Measurements from ENCODE around the gene OPRM1. TPM values are rescaled to one million over a fixed set of nuclear protein-coding genes. Genes with fewer than 3 reads are reported as not detected.

Gene OPRM1
- total and polyA plus RNA-seq, 2 of the 8 experiments (the other 6 are each of a cell fraction or from before 2014, with no cell fraction given) = not detected

GRCh38 chr6:154123155-154123956 is 84.3 kb downstream of the OPRM1 start:
- TF ChIP-seq RAD21 (IDR thresholded peaks at IDR 0.05 in 1 of 2, conservative IDR thresholded peaks at IDR 0.05 in 1 of 2; ENCODE audit: low read depth in 2 of 2, low read length in 2 of 2) (no peak), GABPA (IDR thresholded peaks at IDR 0.05; ENCODE audit: borderline replicate concordance, insufficient read depth, low read length) (no peak), EGR1 (IDR thresholded peaks at IDR 0.05; ENCODE audit: borderline replicate concordance, low read depth, low read length) (no peak), ATF3 (IDR thresholded peaks at IDR 0.05; ENCODE audit: insufficient read depth, low read depth, low read length) (no peak), RBBP5 (IDR thresholded peaks at IDR 0.05; ENCODE audit: borderline replicate concordance, low read depth, low read length) (no peak), ATF2 (IDR thresholded peaks at IDR 0.05; ENCODE audit: low read length) (no peak), ZNF274 (IDR thresholded peaks at IDR 0.05; ENCODE audit: borderline replicate concordance, extremely low read depth, low read length) (no peak), POLR2A (IDR thresholded peaks at IDR 0.05; ENCODE audit: control extremely low read depth in 1 of 2, low read depth in 2 of 2, low read length in 2 of 2) (no peak)
- Histone ChIP-seq H3K23me2 (ENCODE audit: low read depth, low read length) (no peaks in the 10 kb centered on the region), H3K4me1 (replicated peaks in 1 of 4; ENCODE audit: control insufficient read depth in 3 of 4, insufficient read depth in 4 of 4, low read length in 3 of 4) (peaks cover 0 to 2% (median 0%) of the 10 kb centered on the region in 4 experiments; a peak in 2 of 7 replicates), H4K5ac (ENCODE audit: insufficient read length, low read depth, low read length) (no peak overlapping the region), H3K23ac (ENCODE audit: insufficient read length) (no peak overlapping the region), H2BK12ac (ENCODE audit: low read depth, low read length) (no peak overlapping the region), H2AK5ac (ENCODE audit: low read depth, low read length) (no peak overlapping the region), H4K91ac (replicated peaks; ENCODE audit: insufficient read length, low read length) (no peak overlapping the region), H3K9ac (replicated peaks in 1 of 4; ENCODE audit: extremely low read depth in 1 of 4, low read depth in 3 of 4, low read length in 3 of 4) (no peak overlapping the region), H2AFZ (ENCODE audit: low read length) (no peak overlapping the region), H3K9me3 (ENCODE audit: insufficient read depth in 2 of 2, low read depth in 1 of 2, low read length in 1 of 2) (no peaks in the 10 kb centered on the region), H2BK120ac (replicated peaks; ENCODE audit: low read depth, low read length) (no peak overlapping the region), H3K27me3 (replicated peaks in 1 of 4; ENCODE audit: control insufficient read depth in 3 of 4, extremely low read depth in 1 of 4, insufficient read depth in 3 of 4, low read length in 3 of 4) (peaks cover 0 to 2% (median 0%) of the 10 kb centered on the region in 4 experiments; a peak in 1 of 7 replicates), H3K4me2 (ENCODE audit: insufficient read depth in 1 of 2, low read depth in 2 of 2, low read length in 2 of 2) (no peak overlapping the region), H2BK20ac (ENCODE audit: low read length) (no peak overlapping the region), H3K79me2 (ENCODE audit: control insufficient read depth in 1 of 2, insufficient read depth in 2 of 2, low read length in 2 of 2) (no peaks in the 10 kb centered on the region), H3K56ac (replicated peaks; ENCODE audit: insufficient read length, low read depth, low read length) (no peak overlapping the region), H4K20me1 (replicated peaks in 1 of 2; ENCODE audit: control insufficient read depth in 1 of 2, insufficient read depth in 2 of 2, low read length in 2 of 2) (no peaks in the 10 kb centered on the region), H3K27ac (ENCODE audit: low read depth, low read length) (no peak overlapping the region), H3K79me1 (ENCODE audit: low read depth, low read length) (no peaks in the 10 kb centered on the region), H2BK5ac (ENCODE audit: low read depth, low read length) (no peak overlapping the region), H3K4me3 (ENCODE audit: extremely low read depth in 1 of 4, insufficient read depth in 2 of 4, low read depth in 3 of 4, low read length in 4 of 4) (no peak overlapping the region), H3K36me3 (ENCODE audit: control insufficient read depth in 2 of 4, insufficient read depth in 4 of 4, low read length in 3 of 4) (no peaks in the 10 kb centered on the region), H2BK15ac (ENCODE audit: low read length) (no peak overlapping the region), H3K14ac (ENCODE audit: insufficient read length) (no peak overlapping the region), H4K8ac (ENCODE audit: extremely low read depth, insufficient read depth, low read length) (no peak overlapping the region), H3K4ac (replicated peaks; ENCODE audit: insufficient read length, low read depth, low read length) (no peak overlapping the region), H3K18ac (ENCODE audit: extremely low read depth, low read length) (no peak overlapping the region)
- DNase-seq (ENCODE audit: low read depth in 1 of 2, low spot score in 2 of 2) (no peak), FAIRE-seq (no peak)
- POLR2A ChIA-PET (ENCODE audit: partially characterized antibody) = no interaction called here
- CTCF ChIA-PET (ENCODE audit: partially characterized antibody) = interaction anchor here (0.6 kb wide), 1 partner anchor 735 kb away, joined by 3 read pairs; no protein-coding TSS in a partner anchor
- WGBS, 2 experiments (ENCODE audit: extremely low coverage in 1 of 2, insufficient coverage in 1 of 2, insufficient read length in 1 of 2, insufficient replicate concordance in 2 of 2, low coverage in 1 of 2, low lambda C conversion rate in 2 of 2, missing lambda C conversion rate in 1 of 2) = 92% methylated on average over 8 of the region's 8 CpGs; no CpG with 5 or more reads in 1 of the 2 experiments

Data from H1 (cell line).